ENCODE measurements around the gene EPS8L2. TPM values are rescaled to one million over a fixed set of nuclear protein-coding genes. Genes with fewer than 3 reads are reported as not detected.
A peak's percentile ranks its signal among the peaks of the same experiment; 100 is the strongest.
"Not testable (repeated sequence)": the region's sequence is repeated elsewhere in the genome, so short reads cannot be mapped to it uniquely, and the experiment has no call there.

The EPS8L2 gene
- polyA plus RNA-seq, 3 donors, result 128 to 189 (median 150) TPM

DNA sequence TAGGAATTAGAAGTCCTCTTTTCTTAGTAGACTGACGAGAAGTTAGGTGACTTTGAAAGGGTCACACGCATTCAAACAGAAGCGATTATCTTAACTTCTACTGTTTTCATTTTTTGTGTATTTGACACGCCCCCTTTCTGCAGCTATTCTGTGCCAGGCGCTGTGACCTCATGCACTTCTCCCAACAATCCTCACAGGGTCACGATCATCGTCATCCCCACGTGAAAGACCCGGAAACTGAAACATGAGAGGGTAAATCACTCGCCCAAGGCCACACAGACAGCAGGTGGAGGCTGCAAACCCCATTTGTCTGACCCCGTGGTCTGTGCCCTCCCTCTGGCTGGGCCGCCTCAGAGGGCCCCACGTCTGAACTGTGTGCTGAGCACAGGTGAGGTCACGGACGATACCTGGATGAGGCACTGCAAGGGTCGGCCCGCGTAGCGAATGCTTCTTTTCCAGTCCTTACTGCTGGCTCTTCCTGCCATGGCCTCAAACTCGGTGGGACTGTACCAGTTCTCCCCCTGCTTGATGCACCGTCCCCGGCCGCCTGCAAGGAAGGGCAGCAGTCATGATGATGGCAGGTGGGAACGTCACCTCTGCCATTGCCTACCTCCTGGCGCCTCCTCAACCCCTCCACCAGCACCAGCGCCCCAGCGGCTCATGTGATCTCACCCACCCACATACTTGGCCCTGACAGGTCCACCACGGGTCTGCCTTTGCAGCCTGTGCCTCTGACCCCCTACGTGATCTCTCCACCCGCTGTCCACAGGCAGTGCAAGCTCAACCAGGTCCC is 19.4 kb upstream of the EPS8L2 start:
- DNase-seq, result no peak

DNA sequence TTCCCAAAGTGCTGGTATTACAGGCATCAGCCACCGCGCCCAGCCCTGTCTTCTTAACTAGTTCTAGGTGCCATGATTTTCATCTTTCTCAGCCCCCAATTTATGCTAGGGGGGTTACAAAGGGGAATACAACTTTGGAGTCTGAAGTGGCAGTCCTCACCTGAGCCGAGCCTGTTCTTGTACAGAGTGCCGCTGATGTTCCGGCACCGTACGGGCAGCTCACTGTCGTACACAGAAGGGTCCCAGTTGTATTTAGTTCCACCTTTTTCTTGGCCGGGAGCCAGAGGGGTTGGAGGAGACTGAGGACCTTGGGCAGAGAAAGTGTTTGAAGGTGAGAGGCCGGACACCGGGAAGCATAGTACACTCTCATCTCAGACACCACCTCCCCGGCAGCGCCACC is 18.3 kb upstream of the EPS8L2 start:
- DNase-seq, result no peak

DNA sequence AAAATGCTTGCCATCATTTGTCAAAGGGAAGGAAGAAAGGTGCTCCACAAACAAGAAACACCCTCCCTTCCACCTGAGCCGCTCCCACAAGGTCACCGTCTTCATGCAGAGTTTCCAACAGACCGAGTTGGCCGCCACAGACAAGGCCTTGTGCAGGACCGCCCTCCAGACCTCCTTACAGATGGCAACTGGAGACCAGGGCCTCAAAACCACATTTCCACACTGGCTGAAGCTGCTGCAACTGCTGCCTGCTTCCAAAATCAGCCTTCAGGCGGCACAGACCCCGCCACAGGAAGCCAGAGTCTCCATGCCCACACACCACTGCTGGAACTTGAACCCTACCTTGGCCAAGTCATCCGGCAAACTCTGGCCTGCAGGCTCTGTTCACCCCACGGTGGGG is 17.4 kb upstream of the EPS8L2 start:
- DNase-seq, result no peak

DNA sequence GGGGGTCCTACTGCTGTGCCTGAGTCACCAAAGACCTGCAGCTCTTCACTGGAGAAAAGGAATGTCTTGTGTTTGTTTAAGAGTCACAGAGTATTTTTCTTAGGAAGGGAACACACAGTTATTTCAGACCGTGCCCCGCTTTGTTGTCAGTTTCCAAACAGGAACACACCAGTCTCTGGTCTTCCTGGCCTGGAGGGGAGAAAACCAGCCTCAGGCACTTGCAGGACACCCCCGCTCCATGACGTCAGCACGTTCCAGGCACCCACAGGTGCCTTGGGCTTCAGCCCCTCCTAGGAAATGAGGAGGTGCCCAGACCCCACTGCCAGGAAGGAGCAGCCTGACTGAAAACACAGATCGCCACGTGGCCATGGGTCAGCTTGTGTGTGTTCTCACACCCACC is 16.4 kb upstream of the EPS8L2 start:
- DNase-seq, result no peak

DNA sequence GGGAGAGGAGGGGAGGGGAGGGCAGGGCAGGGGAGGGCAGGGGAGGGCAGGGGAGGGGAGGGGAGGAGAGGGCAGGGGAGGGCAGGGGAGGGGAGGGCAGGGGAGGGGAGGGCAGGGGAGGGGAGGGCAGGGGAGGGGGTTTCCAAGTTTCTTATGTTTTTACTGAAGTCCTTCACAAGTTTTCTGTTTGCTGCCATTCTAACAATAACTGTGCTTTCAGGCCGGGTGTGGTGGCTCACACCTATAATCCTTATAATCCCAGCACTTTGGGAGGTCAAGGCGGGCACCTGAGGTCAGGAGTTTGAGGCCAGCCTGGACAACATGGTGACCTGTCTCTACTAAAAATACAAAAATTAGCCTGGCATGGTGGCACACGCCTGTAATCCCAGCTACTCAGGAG is 15.8 kb upstream of the EPS8L2 start:
- DNase-seq, result not testable (repeated sequence)

DNA sequence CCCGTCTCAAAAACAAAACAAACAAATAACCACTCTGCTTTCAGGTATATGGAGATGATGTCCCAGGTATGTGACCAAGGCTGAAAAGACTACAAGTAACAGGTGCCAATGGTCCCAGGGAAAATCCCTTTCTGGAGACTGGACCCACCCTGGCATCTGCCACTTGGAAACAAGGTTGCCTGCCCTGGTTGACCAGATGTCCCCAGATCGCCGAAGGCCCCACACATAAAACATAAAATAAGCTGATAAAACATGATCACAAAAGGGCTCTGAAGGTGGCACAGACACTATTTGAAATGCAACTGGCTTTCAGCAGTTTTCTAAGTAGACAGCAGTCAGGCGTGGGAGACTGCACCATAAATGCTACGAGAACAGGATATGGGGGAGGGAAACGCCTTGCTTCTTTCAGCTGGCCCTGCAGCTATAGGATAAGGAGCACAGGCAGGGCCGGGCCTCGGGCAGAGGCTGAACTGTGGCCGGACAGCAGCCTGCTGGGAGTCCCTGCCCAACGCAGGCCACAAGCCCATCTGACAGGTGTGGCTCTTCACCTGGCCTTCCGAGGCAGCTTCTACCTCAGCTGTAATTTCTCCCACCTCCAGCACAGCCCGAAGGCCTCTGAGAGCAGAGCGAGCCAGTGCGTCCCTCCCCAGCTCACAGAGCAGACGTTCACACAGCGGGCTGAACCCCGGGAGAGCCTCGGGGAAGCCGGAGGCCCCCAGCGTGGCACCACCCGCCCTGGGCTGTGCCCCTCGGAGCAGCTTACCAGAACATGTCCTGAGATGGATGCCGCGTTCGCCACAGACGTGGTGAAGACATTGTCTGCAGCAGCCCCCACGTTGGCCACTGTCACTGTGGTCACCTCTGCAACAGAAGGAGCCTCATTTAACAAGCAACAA is 15.0 kb upstream of the EPS8L2 start:
- peak; percentile 69 for DNase-seq

DNA sequence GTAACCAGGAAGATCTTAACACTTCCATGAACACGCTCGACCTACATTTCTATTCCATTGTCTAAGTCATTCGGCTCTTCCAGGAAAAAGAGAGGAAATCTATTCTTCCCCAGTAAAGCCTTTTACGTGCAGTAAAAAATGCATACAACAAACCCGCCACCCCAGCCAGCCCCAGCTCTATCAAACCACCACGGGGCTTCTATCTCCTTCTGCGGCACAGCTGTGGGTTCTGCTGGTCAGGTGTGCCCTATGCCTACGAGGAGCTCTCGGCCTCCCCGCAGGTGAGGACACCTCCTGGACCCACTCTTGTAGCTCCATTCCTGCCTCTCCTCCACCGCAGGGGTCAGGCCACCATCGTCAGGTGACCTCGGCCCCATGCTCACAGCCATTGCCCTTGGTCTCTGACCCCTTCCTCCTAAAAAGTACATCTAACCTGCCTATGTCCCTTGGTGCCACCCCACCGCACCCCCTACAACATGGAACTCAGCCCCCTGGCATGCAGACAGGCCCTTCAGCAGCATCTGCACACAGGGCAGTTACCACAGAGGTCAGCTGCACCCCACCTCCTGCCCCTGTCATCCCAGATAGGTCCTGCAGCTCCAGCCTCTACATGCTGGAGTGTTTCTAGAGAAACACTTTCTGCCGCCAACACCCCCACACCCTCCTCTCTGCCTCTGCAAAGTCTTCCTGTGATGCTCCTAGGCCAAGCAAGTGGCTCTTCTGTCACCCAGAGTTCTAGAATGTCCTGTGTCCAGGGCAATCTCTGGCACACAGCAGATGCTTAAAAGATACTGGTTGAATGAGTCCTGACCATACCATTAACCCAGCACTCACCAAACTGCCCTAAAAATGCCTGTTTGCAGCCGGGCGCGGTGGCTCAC is 14.1 kb upstream of the EPS8L2 start:
- DNase-seq, result no peak

DNA sequence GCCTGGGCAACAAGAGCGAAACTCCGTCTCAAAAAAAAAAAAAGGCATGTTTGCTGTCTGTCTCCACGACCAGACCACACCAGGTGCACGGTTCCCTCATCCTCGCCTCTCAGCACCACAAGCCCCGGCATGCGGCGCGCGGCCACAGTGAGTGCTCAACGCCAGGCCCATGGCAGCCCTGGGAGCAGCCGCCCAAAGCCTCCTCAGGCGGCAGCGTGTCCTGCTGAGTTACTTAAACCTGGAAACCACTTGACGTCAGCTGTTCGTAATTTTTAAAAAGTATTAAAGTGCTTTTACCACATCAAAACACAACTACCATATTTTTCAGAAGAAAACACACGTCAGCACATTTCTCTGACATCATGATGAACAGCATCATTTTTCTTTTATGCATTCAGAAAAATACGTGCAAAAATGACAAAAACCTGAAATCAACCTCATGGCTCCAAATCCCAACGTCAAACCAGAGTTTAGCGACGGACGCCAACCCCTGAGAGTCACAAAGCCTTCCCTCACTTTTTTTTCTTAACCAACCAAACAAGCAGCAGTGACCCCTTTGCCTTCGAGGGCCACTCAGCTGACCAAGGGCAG is 13.1 kb upstream of the EPS8L2 start:
- no peak for DNase-seq

DNA sequence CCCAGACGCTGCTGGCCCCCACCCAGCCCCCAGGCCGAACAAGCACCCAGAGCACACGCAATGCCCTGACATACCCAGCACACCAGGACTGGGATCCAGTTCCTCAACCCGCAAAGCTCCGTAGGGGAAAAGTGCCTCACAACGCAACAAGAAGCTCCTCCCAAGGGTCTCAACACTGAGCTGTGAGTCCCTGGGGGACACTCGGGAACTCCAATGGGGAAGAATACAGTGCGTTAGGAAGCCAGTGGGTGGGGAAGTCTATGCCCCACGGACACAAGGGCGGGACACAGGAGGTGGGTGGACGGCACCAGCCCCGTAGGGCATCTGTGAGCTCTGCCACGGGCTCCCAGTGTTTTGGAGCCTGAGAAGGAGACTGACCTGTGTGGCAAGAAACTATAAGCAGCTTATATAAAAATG is 12.6 kb upstream of the EPS8L2 start:
- no peak for DNase-seq

DNA sequence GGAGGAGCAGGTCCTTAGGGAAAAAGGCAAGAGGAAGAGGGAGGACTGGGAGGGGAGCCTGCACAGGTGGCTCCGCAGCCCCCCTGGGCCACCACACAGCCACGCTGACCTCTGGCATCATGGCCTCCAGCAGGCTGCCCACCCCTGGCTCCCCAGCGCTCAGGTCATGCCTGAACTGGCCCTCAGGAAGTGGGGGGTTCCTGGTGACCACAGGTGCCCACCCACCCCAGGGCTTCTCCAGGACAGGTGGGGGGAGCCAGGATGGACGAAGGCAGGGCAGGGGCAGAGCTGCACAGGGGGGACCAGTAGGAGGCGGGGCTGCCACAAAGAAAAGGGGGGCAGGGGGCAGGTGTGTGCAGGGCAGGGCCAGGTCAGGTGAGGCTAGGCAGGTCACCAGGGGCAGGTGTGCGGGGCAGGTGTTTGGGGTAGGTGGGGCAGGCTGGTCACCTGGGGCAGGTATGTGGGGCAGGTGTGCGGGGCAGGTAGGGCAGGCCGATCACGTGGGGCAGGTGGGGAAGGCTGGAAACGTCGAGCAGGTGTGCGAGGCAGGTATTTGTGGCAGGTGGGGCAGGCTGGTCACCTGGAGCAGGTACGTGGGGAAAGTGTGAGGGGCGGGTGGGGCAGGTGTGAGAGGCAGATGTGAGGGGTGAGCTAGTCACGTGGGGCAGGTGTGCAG is 12.0 kb upstream of the EPS8L2 start:
- no peak for DNase-seq

DNA sequence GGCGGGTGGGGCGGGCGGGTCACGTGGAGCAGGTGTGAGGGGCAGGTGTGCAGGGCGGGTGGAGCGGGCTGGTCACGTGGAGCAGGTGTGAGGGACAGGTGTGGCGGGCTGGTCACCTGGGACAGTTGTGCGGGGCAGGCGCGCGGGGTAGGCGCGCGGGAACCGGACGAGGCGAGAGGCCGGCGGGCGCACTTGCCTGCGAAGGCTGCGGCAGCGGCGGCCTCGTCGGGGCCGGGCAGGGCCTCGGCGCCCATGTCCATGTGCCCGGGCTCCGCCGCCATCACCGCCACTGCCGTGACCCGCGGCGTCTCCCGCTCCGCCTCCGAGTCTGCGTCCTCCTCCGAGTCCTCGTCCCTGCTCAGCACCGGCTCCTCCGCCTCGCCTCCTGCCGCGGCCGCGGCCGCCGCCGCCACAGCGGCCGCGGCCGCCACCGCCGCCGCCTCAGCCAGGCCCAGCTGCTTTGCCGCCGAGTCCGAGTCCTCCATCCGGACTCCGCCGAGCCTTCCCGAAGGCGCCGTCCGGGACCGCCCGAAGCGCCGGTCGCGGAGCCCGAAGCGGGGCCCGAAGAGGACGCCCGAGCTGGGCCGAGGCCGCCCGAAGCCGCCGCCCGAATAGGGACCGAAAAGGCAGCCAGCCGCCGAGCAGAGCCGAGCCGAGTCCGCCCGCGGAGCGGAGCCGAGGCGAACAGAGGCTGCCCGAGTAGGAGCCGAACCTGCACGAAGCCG is 11.3 kb upstream of the EPS8L2 start, which contains the start of gene DEAF1:
DEAF1 (minus strand) TSS at position 660 of the 725 bp plus-strand sequence; CDS start at position 485, 175 bp downstream.
- peak; percentile 97 for DNase-seq

DNA sequence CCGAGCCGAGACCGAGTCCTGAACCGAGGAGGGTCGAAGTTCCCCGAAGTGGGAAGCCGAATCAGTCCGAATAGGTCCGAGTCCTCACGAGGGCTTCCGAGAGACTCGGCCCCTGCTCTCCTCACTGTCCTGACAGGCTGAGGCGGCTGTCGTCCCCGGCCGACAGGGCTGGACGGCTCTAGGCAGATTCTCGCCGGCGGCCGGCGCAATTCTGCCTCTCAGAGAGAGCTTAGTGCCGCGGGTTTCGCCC is 10.8 kb upstream of the EPS8L2 start:
- no peak for DNase-seq

DNA sequence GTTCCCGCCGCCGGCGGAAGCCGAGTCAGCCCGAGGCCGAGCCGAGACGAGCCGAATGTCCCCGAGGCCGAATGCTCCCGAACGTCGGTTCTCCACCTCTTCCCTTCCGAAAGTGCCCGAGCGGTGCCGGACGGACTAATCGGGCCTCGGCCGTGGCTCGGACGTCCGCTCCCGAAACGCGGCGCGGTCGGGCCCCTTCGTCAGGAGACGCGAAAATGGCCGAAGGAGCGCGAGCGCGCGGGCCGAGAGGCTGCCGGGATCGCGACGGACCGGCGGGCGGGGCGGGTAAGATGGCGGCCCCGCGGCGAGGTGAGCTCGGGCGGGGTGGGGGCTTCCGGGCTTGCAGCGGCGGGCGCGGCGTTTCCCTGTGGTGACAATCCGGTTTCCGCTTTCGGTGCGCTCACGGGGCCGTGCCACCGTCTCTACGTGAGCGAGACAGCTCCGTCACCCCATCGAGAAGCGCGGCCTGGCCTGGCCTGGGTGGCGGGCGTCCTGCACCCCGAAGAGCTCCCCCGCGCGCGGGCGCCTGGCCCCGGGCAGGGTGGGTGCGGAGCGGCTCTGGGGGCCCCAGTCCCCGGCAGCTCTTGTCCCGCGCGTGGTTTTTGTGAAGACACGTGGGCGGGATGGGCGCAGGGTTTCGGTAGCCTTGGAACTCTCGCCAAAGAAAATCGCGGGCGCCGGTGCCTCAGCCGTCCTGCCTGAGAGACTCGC is 10.3 kb upstream of the EPS8L2 start, which contains the start of gene TMEM80:
TMEM80 (plus strand) TSS at position 279 of the 711 bp plus-strand sequence; CDS start at position 291, 12 bp downstream.
- DNase-seq, result peak; percentile 99

DNA sequence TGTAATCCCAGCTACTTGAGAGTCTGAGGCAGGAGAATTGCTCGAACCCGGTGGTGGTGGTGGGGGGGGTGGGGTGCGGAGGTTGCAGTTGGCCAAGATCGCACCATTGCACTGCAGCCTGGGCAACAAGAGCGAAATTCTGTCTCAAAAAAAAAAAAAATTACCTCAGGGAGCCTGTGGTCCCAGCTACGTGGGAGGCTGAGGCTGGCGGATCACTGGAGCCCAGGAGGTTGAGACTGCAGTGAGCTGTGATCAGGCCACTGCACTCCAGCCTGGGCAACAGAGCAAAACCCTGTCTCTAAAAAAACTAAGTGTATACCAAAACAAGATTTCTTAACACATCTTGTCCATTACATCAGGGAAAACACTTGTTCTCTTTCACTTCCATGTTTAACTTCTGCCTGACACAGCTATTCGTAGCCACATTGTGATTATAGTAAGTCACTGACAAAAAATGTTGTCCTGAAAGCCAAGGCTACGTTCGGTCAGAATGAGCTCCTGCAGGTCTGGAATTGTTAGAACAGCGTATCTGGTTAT is 9.0 kb upstream of the EPS8L2 start:
- DNase-seq, result no peak

DNA sequence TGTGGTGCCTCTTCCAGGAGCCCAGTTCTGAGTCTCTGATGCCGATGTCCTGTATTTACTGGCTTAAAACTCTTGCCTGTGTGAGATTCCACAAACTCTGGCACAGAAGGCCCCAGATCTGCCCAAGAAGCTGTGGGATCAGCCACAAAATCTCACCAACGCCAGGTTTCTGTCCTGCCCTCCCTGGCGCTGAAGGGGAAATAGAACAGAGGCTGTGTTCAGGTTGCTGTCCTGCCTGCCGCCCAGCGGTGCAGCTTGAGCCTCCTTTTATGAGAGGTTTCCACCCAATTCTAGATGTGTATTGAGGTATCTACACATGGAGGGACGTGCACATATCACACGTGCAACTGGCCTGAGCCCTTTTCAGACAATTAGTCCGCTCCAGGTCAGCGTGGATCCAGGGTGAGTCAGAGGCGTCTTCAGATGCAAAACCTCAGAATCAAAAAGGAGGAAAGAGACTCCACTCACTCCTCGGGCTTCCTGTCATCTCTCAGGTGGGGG is 8.2 kb upstream of the EPS8L2 start:
- no peak for DNase-seq

DNA sequence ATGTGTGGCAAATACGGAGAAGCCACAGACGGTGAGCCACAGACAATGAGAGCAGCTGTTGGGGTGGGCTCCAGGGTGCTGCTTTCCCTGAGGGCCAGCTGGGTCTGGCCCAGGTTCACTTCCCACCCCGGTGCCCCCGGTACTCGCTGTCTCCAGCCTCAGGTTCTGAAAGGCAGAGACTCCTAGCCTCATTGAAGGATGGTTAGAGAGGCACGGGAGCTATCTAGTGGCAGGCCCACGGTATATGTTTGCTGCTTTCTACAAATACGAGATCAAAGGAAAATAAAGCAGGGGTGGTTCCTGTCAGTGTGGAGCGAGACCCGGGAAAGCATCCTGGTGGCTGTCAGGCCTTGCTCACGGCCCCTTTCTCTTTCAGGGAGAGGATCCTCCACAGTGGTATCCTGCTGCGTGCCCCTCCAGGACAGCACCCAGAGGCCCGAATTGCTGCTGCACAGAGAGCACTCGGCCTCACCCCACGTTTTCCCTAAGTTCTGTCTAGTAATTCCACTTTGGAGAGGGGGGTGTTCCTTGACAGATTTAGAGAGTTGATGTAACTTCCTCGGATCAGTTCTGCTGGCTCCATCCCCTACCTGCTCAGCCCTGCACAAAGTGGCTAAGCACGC is 7.4 kb upstream of the EPS8L2 start:
- no peak for DNase-seq

DNA sequence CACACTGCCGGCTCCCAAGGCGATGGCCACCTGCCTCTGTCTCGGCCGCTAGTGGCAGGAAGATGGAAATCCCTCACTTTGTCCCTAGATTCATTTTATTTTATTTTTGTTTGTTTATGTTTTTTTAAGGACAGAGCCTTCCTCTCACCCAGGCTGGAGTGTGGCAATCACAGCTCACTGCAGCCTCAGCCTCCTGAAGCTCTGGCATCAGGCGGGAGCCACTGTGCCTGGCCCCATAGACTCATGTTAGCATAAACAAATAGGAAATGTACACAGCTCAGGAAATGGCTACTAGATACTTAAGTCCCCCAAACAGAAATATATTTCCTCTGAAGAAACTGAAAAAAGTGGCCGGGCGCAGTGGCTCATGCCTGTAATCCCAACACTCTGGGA is 6.9 kb upstream of the EPS8L2 start:
- DNase-seq, result no peak

DNA sequence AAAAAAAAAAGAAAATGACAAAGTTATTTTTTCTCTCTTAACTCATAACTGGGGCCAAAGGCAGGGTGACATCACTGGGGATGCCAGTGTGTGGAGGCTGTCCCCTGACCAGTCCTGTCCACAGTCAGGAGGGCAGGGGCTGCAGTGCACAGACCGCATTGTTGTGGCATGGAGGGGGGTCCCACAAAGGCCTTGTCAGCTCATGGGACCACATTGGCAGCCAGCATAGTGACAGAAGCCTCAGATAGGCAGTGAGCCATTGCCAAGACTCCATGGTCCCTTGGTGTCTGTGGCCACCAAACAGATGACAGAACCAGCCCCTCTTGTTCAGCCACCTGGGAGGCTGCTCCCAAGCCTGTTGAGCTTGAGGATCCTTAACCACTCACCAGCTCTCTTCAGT is 6.3 kb upstream of the EPS8L2 start:
- no peak for DNase-seq

Data from renal pelvis (tissue), 4 donors.